Natural killer cell (primary cell): ENCODE measurements around the gene FAM222B. TPM values are rescaled to one million over a fixed set of nuclear protein-coding genes. Genes with fewer than 3 reads are reported as not detected.
"Not testable (repeated sequence)": the region's sequence is repeated elsewhere in the genome, so short reads cannot be mapped to it uniquely, and the experiment has no call there.

ENCODE experiments used
- ATAC-seq, 3 donors: fragments of 150-1000 bp in 2 of 3; fragments of 200-7000 bp in 1 of 3; cut with Tn5 transposase; 1 replicate in 1 of 3; 2 replicates in 2 of 3; pipeline ENCODE4 v1.10.0; 2021; ENCODE audit warnings: mild to moderate bottlenecking in 2 of 3, moderate library complexity in 2 of 3
- DNase-seq, 2 donors: peaks; one replicate each; pipeline versions ENCODE4 v3.0.0 to v3.0.0-alpha.2; 2013 to 2021; ENCODE audit warnings: mixed read lengths in 1 of 2
- H3K27ac ChIP-seq: one replicate; pipeline ENCODE4 v1.5.1; 2013; ENCODE audit warnings: mild to moderate bottlenecking, low read length
- H3K27me3 ChIP-seq: one replicate; pipeline ENCODE4 v1.6.1; 2013; ENCODE audit warnings: low read length; ENCODE audit not compliant: control insufficient read depth, insufficient read depth
- H3K36me3 ChIP-seq: one replicate; pipeline ENCODE4 v1.6.1; 2013; ENCODE audit warnings: low read length; ENCODE audit not compliant: control insufficient read depth, insufficient read depth
- H3K4me1 ChIP-seq: one replicate; pipeline ENCODE4 v1.6.1; 2013; ENCODE audit warnings: low read length; ENCODE audit not compliant: control insufficient read depth, insufficient read depth
- H3K4me3 ChIP-seq: one replicate; pipeline ENCODE4 v1.5.1; 2013; ENCODE audit warnings: low read length
- H3K9me3 ChIP-seq: one replicate; pipeline ENCODE4 v1.6.1; 2013; ENCODE audit warnings: low read length; ENCODE audit not compliant: control insufficient read depth, insufficient read depth
- H3K27ac Mint-ChIP-seq, 2 donors: one replicate each; pipeline ENCODE4 v1.8.0; 2022; ENCODE audit warnings: mild to moderate bottlenecking in 2 of 2, mixed read lengths in 2 of 2, moderate library complexity in 1 of 2
- H3K27me3 Mint-ChIP-seq, 2 donors: one replicate each; pipeline ENCODE4 v1.8.0; 2022; ENCODE audit warnings: low read depth in 2 of 2, mixed read lengths in 2 of 2
- H3K36me3 Mint-ChIP-seq: one replicate; pipeline ENCODE4 v1.8.0; 2022; ENCODE audit warnings: mixed read lengths
- H3K4me1 Mint-ChIP-seq, 2 donors: one replicate each; pipeline ENCODE4 v1.8.0; 2022; ENCODE audit warnings: mixed read lengths in 2 of 2
- H3K4me3 Mint-ChIP-seq: one replicate; pipeline ENCODE4 v1.8.0; 2022; ENCODE audit warnings: mild to moderate bottlenecking, moderate library complexity, mixed read lengths
- H3K9me3 Mint-ChIP-seq, 2 donors: one replicate each; pipeline ENCODE4 v1.8.0; 2022; ENCODE audit warnings: mixed read lengths in 2 of 2
- WGBS: methylation state at CpG from one replicate; pipeline ENCODE4 v1.1.7; 2013; ENCODE audit warnings: missing lambda C conversion rate; ENCODE audit not compliant: insufficient coverage; 5-methylcytosine and 5-hydroxymethylcytosine counted together
- intact Hi-C: fragments of 100-400 bp; cut with micrococcal nuclease; formaldehyde crosslinking; loops from one replicate; pipeline ENCODE4 v1.14.2; 2022
- total RNA-seq, 4 donors: library from RNA; stranded (reverse); fragments of 120-200 nt in 1 of 4; gene quantifications; one replicate each; pipeline versions ENCODE4 v1.2.3 to v1.2.4, GENCODE V29; 2013 to 2022
- TF ChIP-seq, protein P1 (sequence below): fragments of 200-600 bp; IDR thresholded peaks from one replicate; pipeline ENCODE4 v1.8.0; 2022; ENCODE audit warnings: antibody characterized with exemption

The FAM222B gene
- total RNA-seq, 3 donors from 2014 or later (not counting 1 experiment from before 2014, with no cell fraction given) = 16.9 to 26.0 (median 20.0) TPM

DNA sequence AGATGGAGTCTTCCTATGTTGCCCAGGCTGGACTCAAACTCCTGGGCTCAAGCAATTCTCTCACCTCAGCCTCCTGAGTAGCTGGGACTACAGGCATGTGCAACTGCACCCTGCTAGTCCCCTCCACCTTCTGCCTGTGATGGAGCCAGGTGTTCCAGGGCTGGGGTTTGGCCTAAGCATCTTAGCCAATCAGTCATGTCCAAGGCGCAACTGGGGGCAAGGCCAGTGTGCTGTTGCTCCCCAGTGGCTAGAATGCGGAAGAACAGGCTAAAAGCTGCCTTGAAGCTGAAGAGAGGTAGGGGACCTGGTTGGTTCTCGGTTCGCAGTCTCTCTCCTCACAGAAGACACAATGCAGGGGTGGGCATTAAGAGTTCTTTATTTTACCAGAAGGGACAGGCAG lies 36.4 kb upstream of the FAM222B start:
- peaks cover 0 to 6% of the 10 kb centered on the region in 2 donors for H3K4me1 Mint-ChIP-seq
- Histone ChIP-seq H3K27me3 (no peaks in the 10 kb centered on the region), H3K4me1 (no peaks in the 10 kb centered on the region), H3K27ac (no peak overlapping the region), H3K4me3 (no peak overlapping the region), H3K36me3 (peaks cover 54% of the 10 kb centered on the region), H3K9me3 (no peaks in the 10 kb centered on the region)
- DNase-seq (no peak), ATAC-seq (peak in 1 of 3 donors; percentile 25)
- peak overlapping the region in 1 of 2 donors; percentile 0 for H3K27ac Mint-ChIP-seq
- TF ChIP-seq, protein P1, sequence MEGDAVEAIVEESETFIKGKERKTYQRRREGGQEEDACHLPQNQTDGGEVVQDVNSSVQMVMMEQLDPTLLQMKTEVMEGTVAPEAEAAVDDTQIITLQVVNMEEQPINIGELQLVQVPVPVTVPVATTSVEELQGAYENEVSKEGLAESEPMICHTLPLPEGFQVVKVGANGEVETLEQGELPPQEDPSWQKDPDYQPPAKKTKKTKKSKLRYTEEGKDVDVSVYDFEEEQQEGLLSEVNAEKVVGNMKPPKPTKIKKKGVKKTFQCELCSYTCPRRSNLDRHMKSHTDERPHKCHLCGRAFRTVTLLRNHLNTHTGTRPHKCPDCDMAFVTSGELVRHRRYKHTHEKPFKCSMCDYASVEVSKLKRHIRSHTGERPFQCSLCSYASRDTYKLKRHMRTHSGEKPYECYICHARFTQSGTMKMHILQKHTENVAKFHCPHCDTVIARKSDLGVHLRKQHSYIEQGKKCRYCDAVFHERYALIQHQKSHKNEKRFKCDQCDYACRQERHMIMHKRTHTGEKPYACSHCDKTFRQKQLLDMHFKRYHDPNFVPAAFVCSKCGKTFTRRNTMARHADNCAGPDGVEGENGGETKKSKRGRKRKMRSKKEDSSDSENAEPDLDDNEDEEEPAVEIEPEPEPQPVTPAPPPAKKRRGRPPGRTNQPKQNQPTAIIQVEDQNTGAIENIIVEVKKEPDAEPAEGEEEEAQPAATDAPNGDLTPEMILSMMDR = no peak
- H3K36me3 Mint-ChIP-seq = peaks cover 8% of the 10 kb centered on the region
- H3K4me3 Mint-ChIP-seq = no peak overlapping the region
- H3K27me3 Mint-ChIP-seq = no peaks in the 10 kb centered on the region
- intact Hi-C loops = no loop called here
- 98% methylated on average over 4 of the region's 4 CpGs for WGBS
- H3K9me3 Mint-ChIP-seq = no peaks in the 10 kb centered on the region

DNA sequence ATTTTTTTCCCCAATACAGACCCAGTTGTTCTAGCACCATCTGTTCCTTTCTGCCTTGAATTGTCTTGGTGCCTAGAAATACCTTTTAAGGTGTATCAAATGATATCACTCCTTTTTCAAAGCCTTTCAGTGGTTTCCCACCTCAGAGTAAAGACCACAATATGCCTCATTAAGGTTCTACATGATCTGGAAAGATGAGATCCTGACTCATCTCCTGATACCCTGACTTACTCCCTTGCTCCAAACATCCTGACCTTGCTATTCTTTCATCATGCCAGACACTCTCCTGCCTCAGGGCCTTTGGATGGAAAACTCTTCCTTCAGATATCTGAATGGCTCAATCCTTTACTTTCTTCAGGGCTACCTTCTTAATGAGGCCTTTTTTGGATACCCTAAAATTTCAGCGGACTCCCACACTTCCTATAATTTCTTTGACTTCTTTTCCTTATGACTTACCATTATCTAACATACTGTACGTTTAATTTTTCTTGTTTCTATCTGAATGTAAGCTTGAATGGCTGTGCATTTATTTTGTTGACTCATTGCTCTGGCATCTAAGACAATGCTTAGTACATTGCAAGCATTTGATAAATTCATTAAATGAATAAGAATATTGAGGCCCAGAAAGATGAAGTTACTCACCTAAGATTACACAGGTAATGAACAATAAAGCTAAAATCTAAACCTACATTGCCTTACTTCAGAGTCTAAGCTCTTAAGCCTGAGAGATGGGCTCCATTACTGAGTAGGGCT lies 35.7 kb upstream of the FAM222B start:
- intact Hi-C loops = no loop called here
- TF ChIP-seq, protein P1 = no peak
- peaks cover 48% of the 10 kb centered on the region for H3K36me3 ChIP-seq

DNA sequence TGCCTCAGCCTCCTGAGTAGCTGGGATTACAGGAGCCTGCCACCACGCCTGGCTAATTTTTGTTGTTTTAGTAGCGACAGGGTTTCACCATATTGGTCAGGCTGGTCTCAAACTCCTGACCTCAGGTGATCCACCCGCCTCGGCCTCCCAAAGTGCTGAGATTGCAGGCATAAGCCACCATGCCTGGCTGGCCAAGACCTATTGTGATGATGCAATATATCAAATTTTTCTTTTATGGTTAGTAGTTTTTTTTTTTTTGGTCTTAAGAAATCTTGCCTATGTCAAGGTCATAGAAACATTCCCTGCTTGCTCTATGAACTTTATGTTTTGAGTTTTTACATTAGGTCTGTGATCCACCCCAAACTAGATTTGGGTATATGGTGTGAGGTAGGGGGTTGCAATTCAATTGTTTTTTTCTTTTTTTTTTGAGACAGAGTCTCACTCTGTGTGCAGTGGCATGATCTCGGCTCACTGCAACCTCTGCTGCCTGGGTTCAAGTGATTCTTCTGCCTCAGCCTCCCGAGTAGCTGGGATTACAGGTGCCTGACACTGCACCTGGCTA lies 34.6 kb upstream of the FAM222B start:
- H3K4me1 Mint-ChIP-seq, H3K4me3 ChIP-seq, H3K4me3 Mint-ChIP-seq, H3K9me3 ChIP-seq, H3K27me3 ChIP-seq, H3K27me3 Mint-ChIP-seq, ATAC-seq, H3K27ac Mint-ChIP-seq, H3K27ac ChIP-seq, DNase-seq, H3K36me3 Mint-ChIP-seq, H3K9me3 Mint-ChIP-seq, H3K4me1 ChIP-seq: not testable (repeated sequence)
- 98% methylated on average over 6 of the region's 6 CpGs for WGBS
- intact Hi-C loops = loop anchor here (2.0 kb wide), 1 partner anchor 16 kb away; no protein-coding TSS in a partner anchor
- peaks cover 37% of the 10 kb centered on the region for H3K36me3 ChIP-seq

More for the DNA sequence above, 35.7 kb upstream of the FAM222B start:
- Mint-ChIP-seq H3K36me3 (peaks cover 8% of the 10 kb centered on the region), H3K9me3 (no peaks in the 10 kb centered on the region), H3K4me1 (peaks cover 0 to 6% of the 10 kb centered on the region in 2 donors), H3K4me3 (no peak overlapping the region), H3K27ac (peak overlapping the region in 1 of 2 donors; percentile 0), H3K27me3 (no peaks in the 10 kb centered on the region)
- Histone ChIP-seq H3K4me3 (no peak overlapping the region), H3K27me3 (no peaks in the 10 kb centered on the region), H3K9me3 (no peaks in the 10 kb centered on the region), H3K4me1 (no peaks in the 10 kb centered on the region), H3K27ac (no peak overlapping the region)
- ATAC-seq = no peak
- DNase-seq = no peak
- WGBS = 90% methylated on average over 2 of the region's 2 CpGs

DNA sequence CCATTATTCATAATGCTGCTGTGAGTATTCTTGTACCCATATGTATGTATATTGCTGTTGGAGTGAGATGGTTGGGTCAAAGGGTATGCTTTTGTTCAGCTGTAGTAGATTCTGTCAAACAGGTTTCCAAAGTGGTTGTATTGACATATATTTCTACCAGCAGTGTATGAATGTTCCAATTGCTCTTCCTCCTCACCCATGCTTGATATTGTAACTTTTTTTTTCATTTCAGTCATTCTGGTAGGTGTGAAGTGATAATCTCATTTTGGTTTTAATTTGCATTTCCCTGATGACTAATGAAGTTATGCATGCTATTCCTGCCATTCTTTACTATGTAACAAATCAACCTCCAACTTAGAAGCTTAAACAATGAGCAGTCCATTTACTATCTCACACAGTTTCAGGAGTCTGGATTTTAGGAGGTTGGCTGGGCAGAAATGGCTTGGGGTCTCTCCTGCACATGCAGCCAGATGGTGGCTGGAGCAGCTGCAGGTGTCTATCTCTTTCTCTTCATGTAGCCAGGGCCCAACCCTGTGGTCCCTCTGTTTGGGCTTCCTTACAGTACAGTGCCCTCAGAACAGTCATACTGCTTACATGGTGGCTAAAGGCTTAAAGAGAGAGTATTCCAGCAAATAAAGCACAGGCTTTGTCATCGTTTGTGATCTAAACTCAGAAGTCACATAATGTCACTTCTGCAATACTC lies 33.4 kb upstream of the FAM222B start:
- Mint-ChIP-seq H3K9me3 (no peaks in the 10 kb centered on the region), H3K27ac (no peak overlapping the region), H3K36me3 (peaks cover 8% of the 10 kb centered on the region), H3K4me3 (no peak overlapping the region), H3K4me1 (peaks cover 7 to 18% of the 10 kb centered on the region in 2 donors), H3K27me3 (no peaks in the 10 kb centered on the region)
- no peak for ATAC-seq
- H3K9me3 ChIP-seq = no peaks in the 10 kb centered on the region
- H3K36me3 ChIP-seq = peaks cover 25% of the 10 kb centered on the region
- 67% methylated on average over 1 of the region's 1 CpG for whole genome bisulfite sequencing
- TF ChIP-seq, protein P1 = no peak
- H3K27me3 ChIP-seq = no peaks in the 10 kb centered on the region
- no peak for DNase-seq
- no peak overlapping the region for H3K4me3 ChIP-seq
- peaks cover 10% of the 10 kb centered on the region for H3K4me1 ChIP-seq
- intact Hi-C loops = loop anchor here (2.0 kb wide), 1 partner anchor 17 kb away; no protein-coding TSS in a partner anchor
- H3K27ac ChIP-seq = no peak overlapping the region
